Cardiac fibroblast (primary cell): ENCODE results near the gene PLA2G2D.

Experiments
- DNase-seq, 2 donors: peaks; one replicate each; pipeline versions ENCODE4 v3.0.0 to v3.0.0-alpha.2; 2010; ENCODE audit warnings: low read depth in 2 of 2
- H3K4me3 ChIP-seq, 2 donors: replicated peaks in 1 of 2; 1 replicate in 1 of 2; 2 replicates in 1 of 2; pipeline ENCODE4 v1.5.1; 2011; ENCODE audit warnings: low read depth in 2 of 2, low read length in 2 of 2, mild to moderate bottlenecking in 2 of 2, moderate library complexity in 1 of 2
- CTCF ChIP-seq: IDR thresholded peaks from one replicate; pipeline ENCODE4 v1.5.1; 2011; ENCODE audit warnings: low read depth, mild to moderate bottlenecking, low read length, inconsistent platforms

Gene PLA2G2D

GRCh38 chr1:20090641-20091040 lies 28.7 kb downstream of the PLA2G2D start:
- DNase-seq = no peak
- TF ChIP-seq CTCF = no peak

GRCh38 chr1:20090119-20090518 lies 29.2 kb downstream of the PLA2G2D start:
- DNase-seq = no peak
- no peak for TF ChIP-seq CTCF
- H3K4me3 ChIP-seq = no peak overlapping the region

More at GRCh38 chr1:20090641-20091040, 28.7 kb downstream of the PLA2G2D start:
- no peak overlapping the region for H3K4me3 ChIP-seq

- TF ChIP-seq CTCF = no peak
- DNase-seq = no peak
- no peak overlapping the region for H3K4me3 ChIP-seq
These were observed 29.8 kb downstream of the PLA2G2D start for GRCh38 chr1:20089328-20090077.

GRCh38 chr1:20087668-20088067 lies 31.7 kb downstream of the PLA2G2D start:
- no peak for TF ChIP-seq CTCF
- DNase-seq = no peak

GRCh38 chr1:20086800-20087199 lies 32.5 kb downstream of the PLA2G2D start:
- no peak for TF ChIP-seq CTCF
- no peak for DNase-seq
- H3K4me3 ChIP-seq = no peak overlapping the region

More at GRCh38 chr1:20087668-20088067, 31.7 kb downstream of the PLA2G2D start:
- H3K4me3 ChIP-seq = no peak overlapping the region

- no peak for TF ChIP-seq CTCF
- H3K4me3 ChIP-seq = no peak overlapping the region
- no peak for DNase-seq
These were observed 36.0 kb downstream of the PLA2G2D start for GRCh38 chr1:20083178-20083944.
